Measurements from ENCODE around the gene HEATR3.

GRCh38 chr16:50124769-50125168, 59.0 kb downstream of the HEATR3 start:
- TF ChIP-seq POLR2A (IDR thresholded peaks at IDR 0.05; ENCODE audit: low read depth, low read length) (no peak), POLR2AphosphoS5 (IDR thresholded peaks at IDR 0.05; ENCODE audit: low read depth, low read length) (no peak), TAF1 (IDR thresholded peaks at IDR 0.05; ENCODE audit: low read depth, low read length) (no peak), PAX5 (IDR thresholded peaks at IDR 0.05; ENCODE audit: insufficient read depth, low read length, severe bottlenecking) (no peak), SPI1 (IDR thresholded peaks at IDR 0.05; ENCODE audit: low read depth, low read length) (no peak), POU2F2 (IDR thresholded peaks at IDR 0.05; ENCODE audit: low read depth, low read length) (no peak)

All from GM12891 (cell line).